GM18909 (cell line): ENCODE data around the gene NXPH4.

ENCODE experiments used
- ATAC-seq: cut with Tn5 transposase; IDR thresholded peaks from one replicate; pipeline ENCODE4 v1.9.1; 2021; ENCODE audit warnings: mild to moderate bottlenecking; ENCODE audit not compliant: unreplicated experiment, poor library complexity

NXPH4 gene

DNA sequence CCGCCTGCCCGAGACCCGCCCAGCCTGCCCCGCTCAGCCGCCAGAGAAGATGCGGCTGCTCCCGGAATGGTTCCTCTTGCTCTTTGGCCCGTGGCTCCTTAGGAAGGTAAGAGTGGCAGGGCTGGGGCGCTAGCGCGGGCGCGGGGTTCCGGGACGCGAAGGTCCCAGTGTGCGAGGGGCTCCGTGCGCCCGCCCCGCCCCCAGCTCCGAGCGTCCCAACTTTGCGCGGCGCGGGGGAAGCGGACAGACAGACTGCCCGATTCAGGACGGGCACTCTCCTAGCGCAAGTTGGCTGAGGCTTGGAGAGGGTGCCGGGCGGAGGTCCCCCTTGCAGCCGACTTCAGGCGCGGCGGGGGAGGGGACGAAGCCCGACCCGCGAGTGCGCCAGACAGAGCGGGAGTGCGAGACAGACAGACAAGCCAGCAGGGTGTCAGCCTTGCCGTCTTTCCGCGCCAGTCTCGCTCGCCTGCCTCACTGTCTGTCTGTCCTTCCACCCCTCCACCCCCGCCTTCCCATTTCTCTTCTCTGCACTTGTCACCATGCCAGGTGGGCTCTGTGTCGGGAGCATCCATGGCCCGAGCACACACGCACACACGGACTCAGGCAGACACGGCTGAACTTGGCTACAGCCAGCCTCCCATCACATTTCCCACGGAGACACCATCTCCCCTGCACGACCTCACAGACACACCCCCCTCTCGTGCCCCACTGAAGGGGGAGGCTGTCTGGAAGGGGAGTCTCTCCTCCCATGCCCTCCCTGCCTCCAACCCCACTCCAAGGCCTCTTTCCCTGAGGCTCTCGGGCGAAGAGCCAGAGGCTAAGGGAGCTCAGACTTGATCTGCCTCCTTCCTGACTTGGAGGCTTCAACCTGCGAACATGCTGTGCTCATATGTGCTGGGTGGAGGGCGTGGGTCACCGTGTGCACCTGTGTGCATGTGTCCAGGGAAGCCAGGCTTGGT, 606 bp downstream of the NXPH4 start:
- no peak for ATAC-seq

DNA sequence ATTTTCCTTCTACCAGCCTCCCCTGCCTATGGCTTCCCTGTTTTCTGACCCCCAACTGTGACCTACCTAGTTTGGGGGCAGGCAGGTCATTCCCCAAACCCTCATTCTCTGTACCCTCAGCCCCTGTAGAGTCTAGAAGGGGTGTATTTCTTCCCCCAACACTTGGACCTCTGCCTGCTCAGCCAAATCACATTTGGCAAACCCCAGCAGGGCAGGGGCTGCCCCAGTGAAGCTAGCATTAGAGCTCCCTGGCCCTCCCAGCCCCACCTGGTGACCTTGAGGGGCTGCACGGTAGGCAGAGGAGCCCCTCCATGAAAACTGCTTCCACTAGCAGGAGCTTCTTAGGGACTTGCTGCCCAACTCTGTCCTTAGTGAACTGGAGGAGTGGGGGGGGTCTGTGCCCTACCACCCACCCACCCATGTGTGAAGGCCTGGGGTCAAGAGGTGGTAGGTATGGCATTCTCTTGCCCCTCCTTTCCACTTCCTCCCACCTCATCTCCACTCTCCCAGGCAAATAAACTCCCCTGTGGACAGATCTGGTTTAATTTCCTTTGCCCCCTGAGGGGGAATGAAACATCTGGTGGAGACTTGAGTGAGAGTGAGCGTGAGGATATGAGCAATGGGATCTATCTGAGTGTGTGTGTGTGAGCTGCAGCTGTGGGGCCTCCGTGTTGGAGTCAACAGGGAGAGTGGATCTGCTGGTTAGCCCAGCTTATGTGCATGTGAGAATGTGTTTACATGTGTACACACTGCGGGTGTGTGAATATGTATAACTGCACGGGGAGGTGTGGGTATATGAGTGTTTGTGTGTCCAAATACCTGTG, 1.6 kb downstream of the NXPH4 start:
- no peak for ATAC-seq

DNA sequence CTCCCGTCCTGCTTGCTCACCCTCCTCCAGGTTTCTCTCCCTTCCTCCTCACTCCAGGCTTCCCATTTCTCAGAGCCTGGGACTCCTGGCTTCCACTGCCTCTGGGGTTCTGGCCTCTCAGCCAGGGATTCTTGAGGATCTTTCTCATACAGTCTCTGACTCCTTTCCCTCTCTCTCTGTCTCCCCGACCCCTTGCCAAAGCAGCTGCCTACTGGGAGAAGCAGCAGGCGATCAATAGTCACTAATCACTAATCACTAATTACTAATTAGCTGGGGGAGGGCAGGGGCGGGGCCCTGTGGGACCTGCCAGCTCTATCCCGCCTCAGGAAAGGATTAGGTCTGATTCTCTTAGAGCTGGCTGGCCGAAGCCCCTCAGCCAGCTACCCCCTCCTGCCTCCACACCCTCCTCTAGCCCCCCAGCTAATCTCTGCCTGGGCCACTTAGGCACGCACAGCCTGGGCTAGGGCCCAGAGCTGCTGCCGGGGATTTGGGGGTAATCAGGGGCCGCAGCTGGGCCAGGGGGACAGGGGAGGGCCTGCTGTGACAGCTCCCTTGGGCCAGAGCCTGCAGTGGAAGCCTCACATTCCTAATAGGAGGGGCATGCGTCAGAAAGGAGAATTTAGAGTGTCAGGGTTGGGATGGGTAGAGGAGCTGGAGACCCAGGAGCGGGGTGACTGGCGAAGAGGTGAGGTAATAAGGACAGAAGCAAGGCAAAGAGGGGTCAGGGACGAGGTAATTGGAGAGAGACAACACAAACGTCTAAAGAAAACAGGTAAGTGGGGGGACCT, 2.8 kb downstream of the NXPH4 start:
- ATAC-seq = no peak

DNA sequence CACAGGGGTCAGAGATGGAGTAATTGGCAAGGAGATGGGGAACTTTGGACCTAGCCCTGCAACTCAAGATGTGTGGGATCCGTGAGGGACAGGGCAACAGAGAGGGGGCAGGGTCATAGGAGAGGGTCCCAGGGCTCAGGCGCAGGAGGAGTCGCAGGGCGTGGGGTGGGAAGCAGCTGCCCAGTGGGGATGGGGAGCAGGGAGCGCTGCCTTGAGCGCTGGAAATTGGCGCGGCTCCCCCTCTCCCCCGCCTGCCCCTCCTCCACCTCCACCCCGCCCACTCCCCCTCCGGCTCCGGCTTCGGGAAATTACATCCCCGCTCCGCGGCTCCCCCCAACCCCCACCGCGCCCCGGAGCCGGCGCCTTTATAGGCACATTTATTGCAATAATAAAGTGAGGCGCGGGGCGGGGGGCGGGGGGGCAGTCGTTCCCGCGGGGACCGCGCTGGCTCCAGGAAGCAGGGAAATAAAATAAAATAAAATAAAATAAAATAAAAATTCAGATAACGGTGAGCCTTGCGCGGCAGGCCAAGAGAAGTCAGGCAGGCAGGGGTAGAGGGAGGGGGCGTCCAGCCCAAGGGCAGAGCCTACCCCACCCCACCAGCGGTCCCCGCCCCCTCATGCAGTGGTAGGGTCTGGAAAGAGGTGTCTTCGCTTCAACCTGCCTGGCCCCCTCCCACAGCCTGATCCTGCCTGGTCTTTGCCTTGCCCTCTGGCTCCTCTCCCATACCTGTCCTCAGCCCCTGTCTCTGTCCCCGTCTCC, 3.6 kb downstream of the NXPH4 start:
- ATAC-seq = no peak

DNA sequence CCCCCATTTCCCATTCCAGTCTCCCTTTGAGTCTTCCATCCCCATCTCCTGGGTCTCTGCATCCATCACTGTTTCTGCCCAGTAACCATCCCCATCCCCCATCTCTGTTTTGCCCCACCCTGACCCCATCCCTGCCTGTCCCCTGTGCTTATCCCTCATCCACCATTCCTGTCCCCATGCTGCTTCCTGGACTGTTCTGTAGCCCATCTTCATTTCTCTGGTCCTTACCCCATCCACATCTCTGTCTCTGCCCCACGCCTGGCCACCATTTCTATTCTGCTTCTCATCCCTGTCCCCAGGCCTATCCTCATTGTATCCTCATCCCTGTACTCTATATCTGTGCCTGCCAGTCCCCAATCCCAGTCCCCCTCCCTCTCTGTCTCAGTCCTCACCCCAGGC, 4.2 kb downstream of the NXPH4 start:
- ATAC-seq = no peak

DNA sequence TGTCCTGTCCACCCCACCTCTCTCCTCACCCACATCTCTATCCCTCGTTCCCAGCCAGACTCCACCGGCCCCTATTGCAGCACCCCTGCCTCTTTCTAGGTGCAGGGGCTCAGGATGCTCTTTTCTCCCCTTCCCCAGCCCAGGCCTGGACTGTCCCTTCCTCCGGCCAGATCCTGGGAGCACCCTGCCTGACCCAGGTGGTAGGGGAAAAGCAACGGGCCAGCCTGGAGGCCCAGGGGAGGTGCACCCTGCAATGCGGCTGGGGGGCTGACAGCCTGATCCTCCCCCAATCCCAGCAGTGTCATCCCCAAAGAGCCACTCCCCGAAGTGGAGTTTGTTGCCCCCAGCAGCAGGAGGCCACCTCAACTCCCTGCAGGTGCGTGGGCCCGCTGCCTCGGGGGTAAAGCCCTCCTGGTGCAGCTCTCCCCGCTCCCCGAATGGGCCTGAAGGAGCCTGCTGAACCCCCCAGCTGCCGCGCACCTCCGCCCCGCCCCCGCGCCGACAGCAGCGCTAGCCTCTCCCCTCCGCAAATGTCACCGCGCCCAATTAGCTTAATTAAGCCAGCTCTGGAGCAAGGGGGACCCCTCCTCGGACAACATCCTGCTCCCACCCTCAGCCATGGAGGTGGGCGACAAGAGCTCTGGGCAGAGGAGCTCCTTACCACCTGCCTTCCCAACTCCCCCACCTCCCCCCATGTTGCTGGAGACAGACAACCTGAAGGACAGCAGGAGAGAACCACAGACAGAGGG, 4.7 kb downstream of the NXPH4 start:
- no peak for ATAC-seq

DNA sequence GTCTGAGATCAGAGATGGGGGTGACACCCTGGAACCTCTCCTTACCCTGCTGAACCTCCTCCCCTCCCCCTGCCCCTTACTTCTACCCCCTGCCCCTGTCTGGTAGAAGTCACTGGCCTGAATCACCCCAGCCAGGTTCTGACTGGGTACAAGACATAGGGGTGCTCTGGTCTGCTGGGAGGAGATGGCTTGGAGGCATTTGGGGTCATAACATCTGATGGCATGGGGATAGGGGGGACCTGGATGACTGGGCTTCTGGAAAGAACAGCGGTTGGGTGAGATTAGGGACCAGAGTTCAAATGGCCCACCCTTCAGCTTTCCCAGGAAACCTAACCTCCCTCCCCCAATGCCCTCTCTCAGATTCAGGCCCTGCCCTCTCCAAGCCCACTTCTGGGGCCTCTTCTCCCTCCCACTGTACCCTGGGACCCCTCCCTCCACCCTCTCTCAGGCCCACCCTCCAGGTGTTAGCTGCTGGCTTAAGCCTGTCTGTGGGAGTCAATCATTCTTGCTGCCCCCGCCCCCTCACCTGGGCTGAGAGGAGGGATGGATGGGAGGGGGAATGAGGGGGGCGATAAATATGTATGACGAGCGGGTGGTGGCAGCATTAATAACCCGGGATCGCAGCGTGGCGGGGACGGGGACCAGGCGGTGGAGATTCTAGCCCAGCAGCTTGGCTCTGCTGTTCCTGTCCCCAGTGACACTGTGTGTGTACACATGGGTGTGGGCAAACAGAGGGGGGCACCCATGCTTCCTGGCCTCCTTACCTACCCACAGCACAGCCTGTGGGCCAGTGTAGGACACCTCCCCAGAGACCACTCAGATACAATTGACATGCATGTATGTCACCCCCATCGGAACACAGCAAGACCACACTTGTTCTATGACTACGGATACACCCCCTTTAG, 5.9 kb downstream of the NXPH4 start:
- ATAC-seq = no peak

DNA sequence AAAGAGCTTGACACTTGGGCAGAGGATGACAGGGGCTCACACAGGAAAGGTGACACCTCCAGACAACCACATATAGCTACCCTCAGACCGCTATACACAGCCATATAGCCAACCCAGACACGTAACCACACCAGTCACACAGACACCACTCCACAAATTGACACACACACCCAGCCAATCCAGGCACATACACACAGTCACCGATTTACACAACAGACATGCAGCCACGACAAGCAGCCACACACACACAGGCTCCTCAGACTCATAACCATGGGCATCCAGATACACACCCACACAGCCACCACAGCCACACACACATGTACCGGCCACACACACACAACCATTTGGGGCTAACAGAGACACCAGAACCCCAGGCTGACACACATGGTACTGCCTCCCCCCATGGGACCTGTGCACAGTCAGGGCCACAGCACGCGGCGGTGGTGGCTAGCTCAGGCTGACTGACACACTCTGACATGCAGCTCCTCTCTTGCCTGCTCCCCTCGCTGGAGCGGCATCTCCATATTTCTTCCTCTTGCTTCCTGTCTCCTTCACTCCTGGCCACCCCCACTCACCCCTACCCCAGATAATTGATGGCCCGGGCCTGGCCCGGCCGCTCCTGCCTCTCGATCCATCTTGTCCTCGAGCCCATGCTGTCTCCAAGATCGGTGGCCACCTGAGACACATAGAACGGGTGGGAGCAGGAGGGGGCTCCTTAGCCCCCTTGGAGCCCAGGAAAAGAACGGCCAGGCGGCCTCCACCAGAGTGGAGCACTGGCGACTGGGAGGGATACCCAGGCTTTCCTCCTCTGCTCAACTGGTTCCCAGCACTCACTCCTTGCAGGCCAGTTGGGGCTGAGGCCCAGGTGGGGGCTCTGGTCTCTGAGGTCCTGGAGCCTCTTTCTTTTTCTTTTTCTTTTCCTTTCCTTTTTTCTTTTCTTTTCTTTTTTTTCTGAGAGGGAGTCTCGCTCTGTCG, 6.9 kb downstream of the NXPH4 start:
- ATAC-seq = no peak

DNA sequence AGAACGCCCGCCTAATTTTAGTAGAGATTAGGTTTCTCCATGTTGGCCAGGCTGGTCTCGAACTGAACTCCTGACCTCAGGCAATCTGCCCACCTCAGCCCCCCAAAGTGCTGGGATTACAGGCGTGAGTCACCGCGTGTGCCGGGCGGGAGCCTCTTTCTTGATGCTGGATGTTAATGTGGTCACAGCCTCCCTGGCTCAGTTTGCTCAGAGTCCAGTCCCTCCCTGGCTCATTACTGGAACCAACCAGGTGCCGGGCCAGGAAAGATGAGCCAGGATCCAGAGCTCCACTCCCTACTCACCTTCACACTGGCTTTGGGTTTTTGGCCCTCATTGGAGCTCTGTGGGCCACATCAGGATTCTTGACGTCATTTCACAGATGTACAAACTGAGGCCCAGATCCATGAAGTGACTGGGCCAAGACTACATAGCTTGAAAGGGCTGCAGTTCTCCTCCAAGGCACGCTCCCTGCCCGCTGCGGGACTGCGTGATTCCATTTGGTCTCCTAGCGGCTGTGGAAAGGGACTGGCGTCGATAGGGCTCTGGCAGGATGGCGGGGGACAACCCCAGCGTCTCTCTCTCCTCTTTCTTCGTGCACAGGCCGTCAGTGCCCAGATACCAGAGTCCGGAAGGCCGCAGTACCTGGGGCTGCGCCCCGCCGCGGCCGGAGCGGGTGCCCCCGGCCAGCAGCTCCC, 7.8 kb downstream of the NXPH4 start:
- no peak for ATAC-seq

DNA sequence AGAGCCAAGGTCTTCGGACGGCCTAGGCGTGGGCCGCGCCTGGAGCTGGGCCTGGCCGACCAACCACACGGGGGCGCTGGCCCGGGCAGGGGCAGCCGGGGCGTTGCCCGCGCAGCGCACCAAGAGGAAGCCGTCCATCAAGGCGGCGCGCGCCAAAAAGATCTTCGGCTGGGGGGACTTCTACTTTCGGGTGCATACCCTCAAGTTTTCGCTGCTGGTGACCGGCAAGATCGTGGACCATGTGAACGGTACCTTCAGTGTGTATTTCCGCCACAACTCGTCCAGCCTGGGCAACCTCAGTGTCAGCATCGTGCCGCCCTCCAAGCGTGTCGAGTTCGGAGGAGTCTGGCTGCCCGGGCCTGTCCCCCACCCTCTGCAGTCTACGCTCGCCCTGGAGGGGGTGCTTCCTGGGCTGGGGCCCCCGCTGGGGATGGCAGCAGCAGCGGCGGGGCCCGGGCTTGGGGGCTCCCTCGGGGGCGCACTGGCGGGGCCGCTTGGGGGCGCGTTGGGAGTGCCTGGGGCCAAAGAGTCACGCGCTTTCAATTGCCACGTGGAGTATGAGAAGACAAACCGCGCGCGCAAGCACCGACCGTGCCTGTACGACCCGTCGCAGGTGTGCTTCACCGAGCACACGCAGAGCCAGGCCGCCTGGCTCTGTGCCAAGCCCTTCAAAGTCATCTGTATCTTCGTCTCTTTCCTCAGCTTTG, 8.5 kb downstream of the NXPH4 start:
- no peak for ATAC-seq

DNA sequence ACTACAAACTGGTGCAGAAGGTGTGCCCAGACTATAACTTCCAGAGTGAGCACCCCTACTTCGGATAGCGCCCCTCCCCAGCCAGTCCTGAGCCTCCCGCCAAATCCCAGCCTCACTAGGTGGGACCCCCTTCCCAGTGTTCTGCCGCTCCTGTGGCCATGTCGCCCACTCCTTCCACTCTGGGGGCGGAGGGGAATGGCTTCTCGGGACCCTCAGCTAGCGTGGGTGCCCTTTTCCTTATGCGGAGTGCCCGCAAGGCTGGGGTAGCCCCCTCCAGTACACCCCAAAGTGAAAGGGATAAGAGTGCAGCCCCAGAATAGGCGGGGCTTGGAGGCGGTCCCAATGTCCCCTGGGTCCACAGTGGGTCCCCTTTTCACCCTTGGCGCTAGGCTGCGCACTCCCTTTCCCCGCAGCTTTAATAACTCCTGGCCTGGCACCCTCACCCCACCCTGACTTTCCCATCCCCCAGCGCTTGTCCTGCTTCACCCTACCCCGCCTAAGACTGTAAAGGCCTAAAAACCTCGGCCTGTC, 9.2 kb downstream of the NXPH4 start:
- ATAC-seq = no peak

DNA sequence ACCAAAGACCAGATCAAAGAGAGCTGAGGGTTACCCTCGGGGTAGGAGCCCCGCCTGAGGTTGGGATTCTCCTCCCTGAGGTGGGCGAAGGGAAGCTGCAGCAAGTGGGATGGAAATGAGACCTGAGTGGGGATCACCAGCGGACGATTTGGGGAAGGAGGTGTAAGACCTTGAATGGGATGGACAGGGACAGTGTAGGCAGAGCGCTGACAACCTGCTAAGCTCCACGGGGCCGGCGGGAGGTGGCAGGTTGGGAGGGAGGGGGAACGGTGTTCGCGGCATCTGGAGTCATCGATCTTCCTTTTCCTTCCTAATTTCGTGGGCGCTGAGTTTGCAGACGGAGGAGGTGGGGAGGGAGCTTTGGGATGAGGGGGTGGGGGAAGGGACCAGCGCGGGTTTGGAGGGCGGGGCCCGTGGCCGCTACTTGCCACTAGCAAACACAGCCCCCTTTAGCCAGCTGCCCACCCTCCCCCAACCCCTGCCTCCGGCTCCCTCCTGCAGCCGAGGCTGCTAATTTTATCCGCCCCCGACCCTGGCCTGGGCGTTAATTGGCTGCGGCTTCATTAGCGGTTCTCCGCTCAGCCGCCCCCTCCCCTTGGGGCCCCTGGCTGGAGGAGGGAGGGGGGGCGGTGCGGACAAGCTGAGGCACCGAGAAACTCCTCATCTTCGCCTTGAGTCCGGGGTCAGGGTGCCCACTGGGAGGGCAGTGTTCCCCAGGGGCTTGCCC, 10.2 kb downstream of the NXPH4 start:
- no peak for ATAC-seq

DNA sequence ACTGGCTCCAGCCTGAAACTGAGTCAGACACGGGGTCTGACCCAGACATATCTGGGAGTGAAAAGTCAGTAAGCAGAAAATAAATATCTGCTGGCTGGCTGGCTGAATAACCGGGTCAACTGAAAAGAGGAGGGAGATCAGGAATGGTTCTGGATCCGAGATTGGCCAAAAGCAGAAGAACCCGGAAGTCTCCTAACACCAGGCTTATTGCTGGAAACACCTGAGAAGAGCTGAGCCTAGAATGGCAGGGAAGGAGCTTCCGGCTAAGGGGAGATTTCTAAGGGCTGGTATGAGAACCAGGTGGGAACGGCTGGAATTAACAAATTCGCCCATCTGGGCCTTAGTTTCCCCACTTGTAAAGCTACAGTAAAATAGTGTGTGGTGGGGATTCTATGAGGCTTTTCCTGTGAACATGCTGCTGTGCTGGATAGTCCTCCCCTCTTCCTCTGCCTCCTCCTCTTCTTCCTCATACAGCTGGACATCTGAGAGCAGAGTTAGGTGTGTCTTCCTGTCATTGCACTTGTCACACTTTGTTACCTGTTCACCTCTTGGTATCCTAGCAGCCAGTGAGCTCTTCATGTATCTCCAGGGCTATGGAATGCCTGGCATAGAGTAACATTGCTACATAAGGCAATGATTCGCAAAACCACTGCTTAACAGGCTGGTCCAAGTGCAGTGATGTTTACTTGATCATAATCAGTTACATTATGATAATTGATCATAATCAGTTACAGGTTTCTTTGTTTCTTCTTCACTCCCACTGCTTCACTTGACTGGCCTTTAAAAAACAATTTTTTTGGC, 10.9 kb downstream of the NXPH4 start:
- ATAC-seq = no peak

DNA sequence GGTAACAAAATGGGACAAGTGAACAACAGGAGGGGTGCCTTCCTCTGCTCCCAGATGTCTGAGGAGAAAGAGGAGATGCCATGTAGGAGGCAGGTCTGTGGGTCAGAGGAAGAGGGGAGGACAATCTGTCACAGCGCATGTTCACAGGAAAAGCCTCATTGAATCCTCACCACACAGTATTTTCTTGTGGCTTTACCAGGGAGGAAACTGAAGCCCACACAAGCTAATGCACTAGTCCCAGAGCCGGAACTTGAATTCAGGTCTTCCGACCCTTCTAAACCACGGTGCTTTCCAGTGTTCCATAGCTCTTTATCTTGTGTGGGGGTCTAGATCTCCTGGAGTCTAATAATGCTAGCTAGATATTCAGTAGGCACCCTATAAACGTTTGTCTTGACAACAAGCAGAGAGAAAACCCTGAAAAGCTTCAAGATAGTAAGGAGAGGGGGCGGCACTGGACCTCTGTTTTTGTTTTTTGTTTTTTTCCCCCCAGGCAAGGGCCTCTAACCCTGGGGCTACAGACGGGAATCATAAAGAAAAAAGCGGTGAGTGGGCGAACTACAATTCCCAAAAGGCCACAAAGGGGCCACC, 12.5 kb downstream of the NXPH4 start:
- ATAC-seq = peak; percentile 11
